Muscle layer of duodenum (tissue), 2 donors: ENCODE results near the gene TMEM214.

Experiments
- H3K27ac ChIP-seq: one replicate; pipeline ENCODE4 v1.7.0; 2013; ENCODE audit warnings: mild to moderate bottlenecking, low read length
- H3K27me3 ChIP-seq: one replicate; pipeline ENCODE4 v1.7.0; 2013; ENCODE audit warnings: low read depth, mild to moderate bottlenecking, control low read depth, low read length
- H3K36me3 ChIP-seq, 2 donors: one replicate each; pipeline ENCODE4 v1.7.0; 2013; ENCODE audit warnings: low read length in 2 of 2, control low read depth in 1 of 2, mild to moderate bottlenecking in 1 of 2; ENCODE audit not compliant: insufficient read depth in 2 of 2, control insufficient read depth in 1 of 2
- H3K4me1 ChIP-seq, 2 donors: one replicate each; pipeline ENCODE4 v1.7.0; 2013; ENCODE audit warnings: low read length in 2 of 2, mild to moderate bottlenecking in 2 of 2, control low read depth in 1 of 2, moderate library complexity in 1 of 2; ENCODE audit not compliant: insufficient read depth in 2 of 2, control insufficient read depth in 1 of 2
- H3K4me3 ChIP-seq, 2 donors: one replicate each; pipeline ENCODE4 v1.7.0; 2013; ENCODE audit warnings: low read length in 2 of 2, low read depth in 1 of 2, mild to moderate bottlenecking in 1 of 2
- H3K9me3 ChIP-seq, 2 donors: one replicate each; pipeline ENCODE4 v1.7.0; 2013; ENCODE audit warnings: low read length in 2 of 2, control low read depth in 1 of 2, mild to moderate bottlenecking in 1 of 2; ENCODE audit not compliant: control insufficient read depth in 1 of 2
- donor health status: healthy.

TMEM214 gene

GRCh38 chr2:27010139-27010538 is 22.6 kb upstream of the TMEM214 start:
- H3K27ac ChIP-seq = no peak overlapping the region
- no peak overlapping the region for H3K4me3 ChIP-seq
- no peaks in the 10 kb centered on the region for H3K9me3 ChIP-seq
- H3K36me3 ChIP-seq = no peaks in the 10 kb centered on the region
- no peaks in the 10 kb centered on the region for H3K4me1 ChIP-seq
- H3K27me3 ChIP-seq = no peaks in the 10 kb centered on the region

DNA sequence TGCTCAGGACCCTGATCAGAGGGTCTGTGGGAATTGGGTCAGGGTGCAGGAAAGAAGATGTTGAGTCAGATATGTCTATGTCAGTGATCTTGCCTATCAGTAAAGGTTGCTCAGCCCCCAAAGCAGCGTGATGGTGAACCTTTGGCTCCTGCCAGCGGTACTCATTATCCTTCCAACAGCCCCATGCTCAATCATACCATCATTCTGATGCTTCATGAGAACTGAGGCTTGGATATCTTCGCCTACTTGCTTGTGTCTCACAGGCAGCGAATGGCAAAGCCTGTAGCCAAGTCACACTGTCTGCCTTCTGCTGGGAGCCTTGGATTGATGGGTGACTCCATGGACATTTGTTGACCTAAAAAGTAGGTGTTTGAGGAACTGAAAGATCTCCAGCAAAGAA is 19.0 kb upstream of the TMEM214 start:
- Histone ChIP-seq H3K36me3 (no peaks in the 10 kb centered on the region), H3K27ac (no peak overlapping the region), H3K4me3 (no peak overlapping the region), H3K9me3 (no peaks in the 10 kb centered on the region), H3K27me3 (no peaks in the 10 kb centered on the region), H3K4me1 (peaks cover 5% of the 10 kb centered on the region in 2 donors)

DNA sequence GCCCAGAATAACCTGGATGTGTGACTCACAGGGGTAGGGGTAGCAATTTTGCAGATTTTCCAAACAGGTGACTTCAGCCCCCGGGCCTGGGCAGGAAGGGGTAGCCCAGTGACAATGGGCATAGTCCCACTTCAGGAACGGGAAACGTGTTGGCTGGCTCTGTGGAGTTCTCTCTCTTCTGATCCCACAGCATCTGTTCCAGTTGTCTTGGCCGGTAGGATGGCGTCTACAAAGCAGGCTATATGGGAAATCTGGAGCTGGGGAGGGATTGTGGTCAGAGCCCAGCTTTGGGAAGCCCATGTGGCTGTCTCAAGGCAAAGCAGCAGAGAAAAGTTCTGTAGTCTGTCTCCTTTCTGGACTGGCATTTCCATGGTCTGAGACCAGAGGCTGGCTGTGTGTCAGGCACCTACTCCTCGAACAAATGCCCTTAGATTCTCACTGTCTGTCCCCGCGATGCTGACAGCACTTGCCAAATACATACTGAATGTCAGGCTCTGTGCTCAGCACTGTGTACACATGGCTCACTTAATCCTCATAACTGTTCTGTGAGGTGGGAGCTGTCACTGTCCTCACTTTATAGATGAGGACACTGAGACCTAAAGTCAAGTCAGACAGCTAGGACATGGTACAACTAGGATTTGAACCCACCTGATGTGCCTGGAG is 17.9 kb upstream of the TMEM214 start:
- Histone ChIP-seq H3K36me3 (no peaks in the 10 kb centered on the region), H3K27ac (no peak overlapping the region), H3K4me1 (peaks cover 5 to 6% of the 10 kb centered on the region in 2 donors), H3K4me3 (no peak overlapping the region), H3K27me3 (no peaks in the 10 kb centered on the region), H3K9me3 (no peaks in the 10 kb centered on the region)

DNA sequence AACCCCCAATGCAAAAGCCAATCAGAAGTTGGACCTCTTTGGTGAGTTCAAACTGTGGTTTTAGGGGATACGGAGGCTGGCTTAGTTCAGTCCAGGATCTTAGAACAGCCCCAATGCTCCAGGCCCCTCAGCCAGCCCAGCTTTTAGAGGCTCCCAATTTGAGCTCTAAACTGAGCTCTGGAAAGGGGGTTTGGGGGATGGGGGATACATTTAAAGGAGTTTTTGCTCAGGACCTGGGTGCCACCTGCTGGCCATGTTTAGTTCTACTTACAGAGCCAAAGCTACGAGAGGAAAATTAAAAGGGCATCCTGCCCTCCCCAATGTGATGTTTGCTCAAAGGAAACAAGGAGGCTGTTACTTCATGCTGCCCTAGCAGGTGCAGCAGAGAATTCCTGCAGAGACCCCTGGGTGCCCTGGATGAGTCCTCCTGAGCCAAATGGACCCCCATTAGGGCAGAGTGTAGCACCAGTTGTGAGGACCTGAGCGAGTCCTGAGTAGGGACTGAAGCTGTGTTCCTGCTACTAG is 15.9 kb upstream of the TMEM214 start:
- Histone ChIP-seq H3K36me3 (no peaks in the 10 kb centered on the region), H3K27ac (no peak overlapping the region), H3K4me1 (peaks cover 10% of the 10 kb centered on the region in 2 donors), H3K4me3 (no peak overlapping the region), H3K9me3 (no peaks in the 10 kb centered on the region), H3K27me3 (no peaks in the 10 kb centered on the region)

DNA sequence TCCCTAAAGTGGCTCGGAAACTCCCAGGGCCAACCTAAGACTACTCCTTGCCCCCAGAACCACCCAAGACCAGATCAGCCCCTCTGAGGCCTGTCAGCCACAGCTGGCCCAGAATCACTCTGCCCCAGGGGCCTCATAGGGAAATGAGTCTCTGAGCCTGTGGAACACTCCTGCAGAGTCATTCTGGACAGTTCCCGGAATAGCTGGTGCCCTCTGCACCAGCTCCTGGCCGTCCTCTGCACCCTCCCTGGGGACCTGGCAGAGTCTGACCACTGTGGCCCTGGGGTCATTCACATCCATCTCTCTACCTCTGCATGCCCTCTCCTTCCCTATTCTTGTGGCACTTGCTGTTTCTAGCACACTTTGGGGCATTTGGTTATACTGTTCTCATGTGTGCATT is 14.6 kb upstream of the TMEM214 start:
- peaks cover 10% of the 10 kb centered on the region in 2 donors for H3K4me1 ChIP-seq
- H3K4me3 ChIP-seq = no peak overlapping the region
- H3K36me3 ChIP-seq = peaks cover under 1 to 3% of the 10 kb centered on the region in 2 donors

GRCh38 chr2:27019459-27019858 is 13.3 kb upstream of the TMEM214 start:
- Histone ChIP-seq H3K27ac (no peak overlapping the region), H3K4me1 (peaks cover 10% of the 10 kb centered on the region in 2 donors), H3K27me3 (no peaks in the 10 kb centered on the region), H3K9me3 (no peaks in the 10 kb centered on the region), H3K36me3 (peaks cover 6 to 16% of the 10 kb centered on the region in 2 donors), H3K4me3 (no peak overlapping the region)

More for the DNA sequence above, 14.6 kb upstream of the TMEM214 start:
- H3K9me3 ChIP-seq = no peaks in the 10 kb centered on the region
- no peak overlapping the region for H3K27ac ChIP-seq
- H3K27me3 ChIP-seq = no peaks in the 10 kb centered on the region

DNA sequence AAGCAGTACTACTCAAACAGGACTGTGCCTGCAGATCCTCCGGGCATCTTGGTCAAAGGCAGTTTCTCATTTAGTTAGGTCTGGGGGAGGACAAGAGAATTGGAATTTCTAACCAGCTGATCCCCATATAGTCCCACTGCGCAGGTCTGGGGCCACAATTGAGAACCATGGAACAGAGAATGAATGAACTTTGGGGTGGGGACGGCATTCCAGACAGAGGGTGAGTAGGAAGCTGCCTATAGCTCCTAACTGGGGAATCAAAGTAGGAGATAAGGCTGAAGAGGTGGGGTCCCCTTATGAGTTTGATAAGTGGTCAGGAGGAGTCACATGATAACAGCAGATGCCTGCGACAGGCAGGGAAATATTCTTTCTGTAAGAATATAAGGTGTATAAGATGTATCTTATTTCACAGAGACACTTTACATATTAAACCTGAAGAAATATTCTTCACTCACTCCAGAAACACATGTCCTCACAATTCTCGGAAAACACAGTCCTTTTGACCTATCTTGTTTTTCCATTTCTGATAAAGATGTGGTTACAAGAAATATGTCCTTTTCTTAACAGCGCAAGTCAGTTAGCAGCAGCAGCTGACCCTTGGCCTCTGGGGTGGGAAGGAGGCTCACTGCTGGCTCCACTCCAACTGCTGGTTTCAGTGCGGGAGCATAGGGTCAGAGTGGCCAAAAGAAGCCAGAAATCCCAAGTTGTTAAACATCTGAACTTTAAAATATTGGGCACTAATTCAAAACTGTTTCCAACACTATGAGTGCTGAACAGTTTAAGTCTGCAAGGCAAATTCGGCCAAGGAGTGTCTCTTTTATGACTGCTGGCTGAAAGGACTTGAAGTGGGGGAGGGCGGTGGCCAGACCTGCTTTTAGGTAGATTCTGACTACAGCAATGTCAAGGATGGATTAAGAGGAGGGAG is 12.6 kb upstream of the TMEM214 start:
- no peaks in the 10 kb centered on the region for H3K9me3 ChIP-seq
- peaks cover 10% of the 10 kb centered on the region in 2 donors for H3K4me1 ChIP-seq
- H3K4me3 ChIP-seq = no peak overlapping the region
- H3K27ac ChIP-seq = no peak overlapping the region
- no peaks in the 10 kb centered on the region for H3K27me3 ChIP-seq
- H3K36me3 ChIP-seq = peaks cover 6 to 19% of the 10 kb centered on the region in 2 donors

GRCh38 chr2:27021253-27022049 is 11.3 kb upstream of the TMEM214 start:
- Histone ChIP-seq H3K9me3 (no peaks in the 10 kb centered on the region), H3K4me1 (peaks cover 5% of the 10 kb centered on the region in 2 donors), H3K27me3 (no peaks in the 10 kb centered on the region), H3K27ac (no peak overlapping the region), H3K4me3 (no peak overlapping the region), H3K36me3 (peaks cover 7 to 31% of the 10 kb centered on the region in 2 donors)

GRCh38 chr2:27023740-27024139 is 9.0 kb upstream of the TMEM214 start:
- Histone ChIP-seq H3K27me3 (no peaks in the 10 kb centered on the region), H3K4me3 (no peak overlapping the region), H3K36me3 (peaks cover 14 to 40% of the 10 kb centered on the region in 2 donors), H3K4me1 (peaks cover 5% of the 10 kb centered on the region in 2 donors), H3K9me3 (no peaks in the 10 kb centered on the region), H3K27ac (no peak overlapping the region)

DNA sequence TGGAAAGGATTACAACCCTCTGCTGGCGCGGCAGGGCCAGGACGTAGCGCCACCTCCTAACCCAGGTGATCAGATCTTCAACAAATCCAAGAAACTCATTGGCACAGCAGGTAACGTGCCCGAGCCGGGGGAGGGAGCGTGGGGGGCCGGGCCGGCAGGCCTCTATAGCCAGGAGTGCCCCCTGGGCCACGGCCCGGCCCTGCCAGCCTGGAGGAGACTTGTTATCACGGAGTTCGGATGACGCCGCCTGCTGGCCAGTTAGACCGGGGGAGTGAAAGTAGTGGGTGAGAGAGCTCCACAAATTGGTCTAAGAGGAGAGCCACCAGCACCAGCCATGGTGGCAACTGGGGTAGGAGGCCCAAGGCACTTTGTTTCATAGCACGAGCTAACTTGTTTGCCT is 8.6 kb upstream of the TMEM214 start:
- no peaks in the 10 kb centered on the region for H3K9me3 ChIP-seq
- no peaks in the 10 kb centered on the region for H3K27me3 ChIP-seq
- peaks cover 14 to 40% of the 10 kb centered on the region in 2 donors for H3K36me3 ChIP-seq
- peaks cover 5% of the 10 kb centered on the region in 2 donors for H3K4me1 ChIP-seq
- no peak overlapping the region for H3K4me3 ChIP-seq
- no peak overlapping the region for H3K27ac ChIP-seq

DNA sequence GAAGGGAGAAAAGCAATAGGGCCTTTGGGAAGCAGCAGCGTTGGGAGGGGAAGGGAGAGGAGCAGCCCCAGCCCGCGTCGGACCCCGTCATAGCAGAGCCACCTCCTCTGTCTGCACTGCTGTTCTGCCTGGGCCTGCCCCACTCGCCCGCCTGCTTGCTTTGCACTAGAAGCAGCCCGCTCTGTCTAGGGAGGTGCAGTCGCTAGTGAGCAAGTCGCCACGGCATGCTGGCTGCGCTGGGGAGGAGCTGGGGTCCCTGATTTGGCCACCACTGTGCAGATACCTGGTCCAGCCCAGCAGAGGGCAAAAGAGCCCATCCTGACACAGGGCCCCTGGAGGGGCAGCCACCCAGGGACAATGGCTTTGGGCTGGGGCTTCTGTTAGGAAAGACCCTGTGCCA is 8.0 kb upstream of the TMEM214 start:
- H3K27me3 ChIP-seq = no peaks in the 10 kb centered on the region
- H3K27ac ChIP-seq = no peak overlapping the region
- no peaks in the 10 kb centered on the region for H3K9me3 ChIP-seq
- H3K4me3 ChIP-seq = no peak overlapping the region
- peaks cover 5% of the 10 kb centered on the region in 2 donors for H3K4me1 ChIP-seq
- peaks cover 14 to 40% of the 10 kb centered on the region in 2 donors for H3K36me3 ChIP-seq
